Stimulated activated CD4-positive, alpha-beta T cell treated with anti-CD3 and anti-CD28 coated beads, Interleukin-4, amount 100 ng/mL, for 4 hours (primary cell): ENCODE results near the gene SECTM1.

Experiments
- DNase-seq, 2 experiments: peaks; one replicate each; pipeline ENCODE4 v3.0.0-alpha.2; 2020

The SECTM1 gene

DNA sequence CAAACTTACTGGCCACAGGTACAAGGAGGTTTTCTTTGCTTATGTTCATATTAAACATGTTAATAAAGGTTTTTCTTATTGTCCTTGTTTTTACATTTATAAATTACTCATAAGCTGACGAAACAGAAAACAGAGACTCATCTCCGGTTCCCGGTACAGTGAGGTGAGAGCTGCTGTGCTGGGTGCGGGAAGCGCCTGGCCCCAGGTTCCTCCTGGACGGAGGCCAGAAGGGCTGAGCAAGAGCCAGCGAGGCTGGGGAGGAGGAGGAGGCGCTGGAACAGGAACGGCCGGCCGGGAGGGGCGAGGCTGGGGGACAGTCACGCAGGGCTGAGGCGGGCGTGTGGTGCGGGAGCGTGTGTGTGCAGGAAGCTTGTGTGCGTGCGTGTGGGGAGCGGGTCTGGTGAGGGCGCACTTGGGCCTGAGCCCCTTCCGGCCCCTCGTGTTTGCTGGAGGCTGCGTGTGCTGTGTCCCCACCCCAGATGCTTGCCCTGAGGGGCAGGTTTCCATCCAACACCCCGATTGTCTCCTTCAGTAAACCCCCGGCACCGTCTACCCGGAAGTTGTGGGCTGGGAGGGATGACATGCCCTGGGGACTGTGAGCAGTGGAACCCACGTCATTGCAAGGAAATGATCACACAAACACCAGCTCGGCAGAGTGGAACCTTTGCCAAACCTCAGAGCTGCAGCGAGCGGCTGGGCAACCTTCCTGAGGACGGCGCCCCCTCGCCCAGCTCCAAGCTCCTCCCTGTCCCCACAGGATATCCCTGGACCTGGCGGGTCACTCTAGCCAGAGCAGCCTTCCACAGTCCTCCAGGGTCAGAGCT is 35.6 kb downstream of the SECTM1 start:
- DNase-seq, result peak; percentile 81 to 96

DNA sequence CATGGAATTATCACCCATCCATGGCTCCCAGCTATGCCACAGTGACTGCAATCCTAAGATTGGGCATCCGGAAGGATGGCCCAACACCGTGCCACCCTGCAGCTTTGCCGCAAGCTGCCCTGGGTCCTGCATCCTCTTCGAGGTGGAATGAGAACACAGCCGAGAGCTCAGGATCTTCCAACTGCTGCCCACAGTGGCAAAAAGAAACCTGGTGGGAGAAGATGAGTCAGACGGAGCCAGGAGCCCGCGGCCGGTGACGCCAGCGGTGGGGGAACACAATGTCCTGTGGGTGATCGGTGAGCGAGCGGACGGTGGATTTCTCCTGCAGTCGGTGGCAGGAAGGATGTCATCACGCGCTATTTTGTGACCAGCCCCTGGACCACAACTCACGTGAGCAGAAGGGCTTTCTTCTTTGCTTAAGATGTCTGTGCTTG is 36.3 kb downstream of the SECTM1 start:
- DNase-seq, result peak; percentile 71 to 79

DNA sequence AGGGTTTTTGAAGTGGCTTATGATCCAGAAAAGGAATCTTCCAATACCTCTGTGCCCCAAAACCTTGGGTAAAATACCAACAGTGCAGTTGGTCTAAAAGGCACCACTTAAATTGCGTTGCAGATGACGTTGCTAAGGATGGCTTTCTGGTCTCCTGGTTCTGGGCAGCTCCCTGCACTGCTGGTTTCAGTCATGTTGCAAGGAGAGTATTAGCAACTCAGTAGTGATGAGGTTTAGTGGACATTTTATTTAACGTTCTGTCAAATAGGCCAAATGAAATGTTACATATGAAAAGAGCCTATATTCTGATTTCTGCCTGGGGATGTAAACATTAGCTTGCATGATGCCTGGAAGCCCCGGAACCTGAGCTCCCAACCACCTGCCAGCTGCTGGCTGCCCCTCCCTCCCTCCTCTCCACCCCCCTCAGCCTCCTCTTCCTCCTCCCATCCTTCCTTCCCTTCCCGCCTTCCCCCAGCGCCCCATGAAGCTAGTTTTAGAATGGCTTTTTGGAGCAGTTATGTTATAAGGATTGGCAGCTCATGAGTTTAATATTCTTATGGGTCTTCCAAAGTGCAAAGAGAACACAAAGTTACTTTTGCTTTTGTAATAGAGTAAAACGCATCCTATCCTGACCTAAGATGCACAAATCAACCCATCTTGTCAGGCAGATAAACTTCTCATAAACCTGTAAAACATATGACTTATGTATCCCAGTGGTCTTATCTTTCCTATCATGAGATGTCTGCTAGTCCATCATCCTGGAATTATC is 36.9 kb downstream of the SECTM1 start:
- no peak for DNase-seq

DNA sequence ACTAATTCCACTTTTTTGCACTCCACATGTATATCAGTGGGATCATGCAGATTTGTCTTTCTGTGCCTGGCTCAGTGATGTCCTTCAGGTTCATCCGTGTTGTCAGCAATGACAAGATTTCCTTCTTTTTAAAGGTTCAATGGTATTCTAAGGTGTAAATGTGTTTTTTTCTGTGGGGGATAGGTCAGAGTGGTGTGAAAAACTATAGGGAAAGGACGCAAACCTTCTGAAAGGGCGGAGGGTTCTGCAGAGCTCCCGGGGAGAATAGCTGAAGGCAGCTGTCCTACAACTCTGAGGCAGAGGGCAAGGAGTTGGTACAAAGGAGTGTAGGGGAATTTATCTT is 38.1 kb downstream of the SECTM1 start:
- DNase-seq, result no peak

DNA sequence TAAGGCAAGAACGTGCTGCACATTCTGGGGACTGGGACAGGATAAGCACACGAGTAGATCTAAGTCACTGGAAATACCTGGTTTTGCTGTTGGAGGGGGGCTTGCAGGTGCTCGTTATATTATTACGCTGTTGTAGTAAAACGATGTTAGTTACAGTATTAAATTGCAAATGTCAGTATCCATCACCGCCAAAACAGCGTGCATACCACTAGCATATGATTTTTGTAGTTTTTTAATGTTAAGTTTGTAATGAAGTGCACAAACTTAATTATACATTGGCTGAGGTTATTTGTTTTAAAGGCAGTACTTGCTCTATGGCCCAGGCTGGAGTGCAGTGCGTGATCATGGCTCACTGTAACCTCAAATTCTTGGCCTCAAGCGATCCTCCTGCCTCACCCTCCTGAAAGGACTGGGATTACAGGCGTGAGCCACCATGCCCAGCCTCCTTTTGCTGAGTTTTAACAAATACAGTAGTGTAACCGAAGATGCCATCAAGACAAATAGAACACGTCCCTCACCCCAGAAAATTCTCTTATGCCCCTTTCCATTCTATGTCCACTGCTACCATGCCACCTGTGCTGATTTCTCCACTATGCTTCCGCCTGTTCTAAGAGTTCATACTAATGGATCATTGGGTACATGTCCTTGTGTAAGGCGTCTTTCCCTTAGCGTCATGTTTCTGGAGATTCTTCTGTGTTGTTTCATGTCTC is 39.3 kb downstream of the SECTM1 start:
- no peak for DNase-seq

DNA sequence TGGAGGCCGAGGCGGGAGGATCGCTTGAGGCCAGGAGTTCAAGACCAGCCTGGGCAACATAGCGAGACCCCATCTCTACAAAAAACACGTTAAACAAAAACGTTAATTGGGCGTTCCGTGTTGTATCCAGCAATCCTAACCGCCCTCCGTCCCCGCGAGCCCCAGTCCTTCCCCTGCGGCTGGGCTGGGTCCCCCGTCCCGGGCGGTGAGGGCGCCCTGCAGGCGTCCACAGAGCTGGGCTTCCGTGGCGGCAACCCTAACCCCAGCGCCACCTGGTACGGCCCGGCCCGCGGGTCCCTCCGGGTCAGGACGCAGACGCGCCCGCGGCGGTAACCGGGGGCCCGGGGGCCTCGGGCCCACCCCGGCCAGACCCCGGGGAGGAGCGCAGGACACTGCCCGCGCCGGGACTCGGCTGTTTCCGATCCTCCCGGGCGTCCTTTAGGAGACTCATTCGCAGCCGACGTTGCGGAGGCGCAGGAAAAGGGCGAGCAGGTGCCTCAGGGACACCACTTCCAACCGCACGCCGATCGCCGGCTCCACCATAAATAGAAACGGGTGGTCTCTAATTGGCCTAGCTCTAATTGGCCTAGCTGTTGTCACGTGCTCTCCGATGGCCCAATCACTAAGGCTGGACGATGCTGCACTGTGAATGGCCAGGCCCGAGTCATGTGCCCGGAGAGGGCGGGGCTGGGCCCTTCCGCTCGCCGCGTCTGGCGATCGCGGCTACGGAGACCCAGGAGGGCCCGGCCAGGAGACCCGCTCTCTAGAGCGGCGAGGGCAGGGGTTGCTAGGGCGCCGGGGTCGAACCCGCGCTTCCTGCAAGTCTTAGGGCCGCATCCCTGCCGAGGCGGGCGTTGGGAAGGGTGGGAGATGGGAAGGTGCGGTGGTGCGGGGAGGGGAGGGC is 41.1 kb downstream of the SECTM1 start:
- peak; percentile 86 to 94 for DNase-seq

DNA sequence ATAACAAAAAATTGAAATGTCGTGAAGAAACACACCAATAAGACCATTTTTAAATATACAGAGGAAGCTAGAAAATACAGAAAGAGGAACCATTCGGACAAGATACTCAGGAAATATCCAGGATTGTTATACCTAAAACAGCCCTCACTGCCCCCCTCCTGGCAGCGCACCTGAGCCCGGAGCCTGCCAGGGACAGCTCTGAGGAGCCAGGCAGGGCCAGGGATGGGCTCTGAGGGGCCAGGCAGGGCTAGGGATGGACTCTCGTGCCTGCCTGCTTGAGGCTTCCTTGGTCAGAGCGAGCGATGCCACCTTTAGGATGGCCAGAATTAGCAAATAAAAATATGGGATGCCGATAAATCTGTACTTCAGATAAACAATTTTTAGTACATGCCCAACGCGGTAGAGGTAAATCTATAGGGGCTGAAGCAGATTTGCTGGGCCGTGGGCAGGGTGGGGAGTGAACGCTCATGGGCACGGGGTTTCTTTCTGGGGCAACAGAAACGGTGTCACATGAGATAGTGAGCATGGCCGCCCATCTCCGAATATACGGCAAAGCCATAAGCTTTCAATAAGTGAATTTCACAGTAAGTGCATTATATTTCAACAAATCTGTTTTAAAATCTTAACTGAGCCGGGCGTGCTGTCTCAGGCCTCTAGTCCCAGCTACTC is 41.9 kb downstream of the SECTM1 start:
- no peak for DNase-seq

DNA sequence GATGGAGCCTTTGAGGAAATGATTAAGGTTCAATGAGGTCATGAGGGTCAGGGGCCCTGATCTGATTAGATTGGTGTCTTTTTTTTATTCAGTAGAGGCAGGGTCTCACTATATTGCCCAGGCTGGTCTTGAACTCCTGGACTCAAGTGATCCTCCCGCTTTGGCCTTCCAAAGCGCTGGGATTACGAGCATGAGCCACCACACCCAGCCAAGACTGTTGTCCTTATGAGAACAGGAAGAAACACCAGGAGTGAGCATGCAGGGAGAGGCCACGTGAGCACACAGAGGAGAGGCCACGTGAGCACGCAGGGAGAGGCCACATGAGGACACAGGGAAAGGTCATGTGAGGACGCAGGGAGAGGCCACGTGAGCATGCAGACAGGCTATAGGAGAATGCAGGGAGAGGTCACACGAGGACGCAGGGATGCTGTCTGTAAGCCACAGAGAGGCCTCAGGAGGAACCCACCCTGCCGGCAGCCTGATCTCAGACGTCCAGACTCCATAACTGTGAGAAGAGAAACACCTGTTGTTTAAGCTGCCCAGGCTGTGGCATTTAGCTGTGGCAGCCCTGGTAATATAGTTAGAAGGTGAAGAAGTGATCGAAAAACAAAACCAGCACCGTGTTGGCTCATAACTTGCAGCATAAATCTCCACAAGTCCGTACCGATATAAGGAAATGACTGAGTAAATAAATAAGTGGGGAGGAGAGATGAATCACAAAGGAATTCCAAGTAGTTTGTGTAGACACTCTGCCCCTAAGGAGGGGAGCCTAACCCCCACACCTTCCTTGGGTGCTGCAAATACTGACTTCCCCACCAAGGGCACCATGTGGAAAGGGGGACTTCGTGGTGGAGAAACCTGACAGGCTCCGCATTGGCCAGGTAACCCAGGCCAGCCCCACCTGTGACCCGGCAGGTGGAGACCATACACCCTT is 45.4 kb downstream of the SECTM1 start:
- DNase-seq, result no peak

DNA sequence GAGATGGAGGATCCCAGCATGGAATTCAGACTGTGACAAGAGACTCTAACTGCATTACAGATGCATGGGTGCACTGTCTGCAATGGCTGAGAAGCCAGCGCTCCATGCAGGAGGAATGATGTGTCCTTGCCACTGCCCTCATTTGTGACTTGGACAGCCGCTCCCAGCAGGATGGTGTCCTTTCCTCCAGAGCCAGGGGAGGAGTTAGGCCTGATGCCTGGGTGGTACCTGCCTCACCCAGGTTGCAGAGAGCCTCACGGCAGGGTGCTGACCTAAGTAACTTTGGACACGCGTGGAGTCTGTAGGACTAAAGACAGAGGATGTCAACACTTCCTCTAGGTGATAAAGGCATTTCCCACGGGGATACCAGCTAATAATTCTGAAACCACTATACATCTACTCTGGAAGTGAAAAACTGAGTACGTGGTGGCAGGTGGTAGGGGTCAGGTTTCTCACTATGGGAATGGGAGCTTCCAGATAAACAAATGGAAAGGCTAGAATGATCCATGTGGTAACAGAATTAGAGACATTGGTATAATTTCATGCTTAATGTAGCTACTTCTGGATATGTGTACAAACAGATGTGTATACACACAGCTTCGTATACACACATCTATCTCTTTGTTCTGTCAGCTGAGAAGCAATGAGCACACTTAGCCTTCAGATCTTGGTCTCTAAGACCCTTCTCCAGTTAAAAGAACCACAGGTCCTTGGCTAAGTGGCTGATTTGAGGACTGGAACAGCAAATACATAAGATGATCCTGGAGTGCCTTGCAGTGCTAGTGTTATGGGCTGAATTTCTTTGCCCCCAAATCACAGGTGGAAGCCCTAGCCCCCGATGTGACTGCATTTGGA is 46.3 kb downstream of the SECTM1 start:
- DNase-seq, result no peak

DNA sequence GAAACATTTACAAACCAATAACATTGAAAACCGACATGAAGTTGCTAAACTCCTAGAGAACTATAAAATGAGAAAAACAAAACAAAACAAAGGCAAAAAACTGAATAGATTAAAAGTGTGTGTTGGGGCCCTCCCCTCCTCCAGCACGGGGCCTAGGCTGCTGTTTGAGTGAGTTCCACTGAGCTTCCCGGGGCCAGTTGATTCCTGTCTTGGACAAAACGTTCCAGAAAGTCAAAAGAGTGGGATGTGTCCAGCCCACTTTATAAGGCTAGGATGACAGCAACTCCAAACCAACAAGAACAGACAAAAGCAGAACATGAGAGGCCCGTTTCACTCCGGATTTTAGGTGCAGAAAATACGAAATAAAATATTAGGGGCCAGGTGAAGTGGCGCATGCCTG is 48.4 kb downstream of the SECTM1 start:
- no peak for DNase-seq

DNA sequence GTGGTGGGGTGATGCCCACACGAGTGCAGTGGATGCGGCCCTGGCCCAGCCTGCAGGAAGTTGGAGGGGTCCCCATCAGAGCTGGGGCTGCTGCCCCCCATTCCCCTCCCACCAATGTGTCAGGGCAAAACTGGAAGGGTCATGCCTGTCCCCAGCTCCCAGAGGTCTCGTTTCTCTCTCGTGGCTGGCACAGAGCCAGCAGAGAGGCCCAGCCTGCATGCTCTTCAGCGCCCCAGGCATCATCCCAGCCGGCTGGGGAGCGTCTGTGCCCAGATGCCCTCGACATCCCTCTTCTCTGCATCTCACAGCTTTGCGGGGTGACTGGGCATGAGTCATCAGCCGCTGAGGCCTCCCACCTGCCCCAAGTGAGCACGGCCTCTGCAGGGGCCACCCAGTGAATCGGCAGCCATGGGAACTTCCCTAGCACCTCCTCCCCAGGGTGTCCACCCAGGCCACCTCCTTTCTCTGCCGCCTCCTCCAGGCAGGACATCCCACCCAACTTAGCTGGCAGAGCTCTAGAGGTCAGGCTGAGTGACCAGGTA is 50.3 kb downstream of the SECTM1 start:
- DNase-seq, result peak; percentile 37 to 48

DNA sequence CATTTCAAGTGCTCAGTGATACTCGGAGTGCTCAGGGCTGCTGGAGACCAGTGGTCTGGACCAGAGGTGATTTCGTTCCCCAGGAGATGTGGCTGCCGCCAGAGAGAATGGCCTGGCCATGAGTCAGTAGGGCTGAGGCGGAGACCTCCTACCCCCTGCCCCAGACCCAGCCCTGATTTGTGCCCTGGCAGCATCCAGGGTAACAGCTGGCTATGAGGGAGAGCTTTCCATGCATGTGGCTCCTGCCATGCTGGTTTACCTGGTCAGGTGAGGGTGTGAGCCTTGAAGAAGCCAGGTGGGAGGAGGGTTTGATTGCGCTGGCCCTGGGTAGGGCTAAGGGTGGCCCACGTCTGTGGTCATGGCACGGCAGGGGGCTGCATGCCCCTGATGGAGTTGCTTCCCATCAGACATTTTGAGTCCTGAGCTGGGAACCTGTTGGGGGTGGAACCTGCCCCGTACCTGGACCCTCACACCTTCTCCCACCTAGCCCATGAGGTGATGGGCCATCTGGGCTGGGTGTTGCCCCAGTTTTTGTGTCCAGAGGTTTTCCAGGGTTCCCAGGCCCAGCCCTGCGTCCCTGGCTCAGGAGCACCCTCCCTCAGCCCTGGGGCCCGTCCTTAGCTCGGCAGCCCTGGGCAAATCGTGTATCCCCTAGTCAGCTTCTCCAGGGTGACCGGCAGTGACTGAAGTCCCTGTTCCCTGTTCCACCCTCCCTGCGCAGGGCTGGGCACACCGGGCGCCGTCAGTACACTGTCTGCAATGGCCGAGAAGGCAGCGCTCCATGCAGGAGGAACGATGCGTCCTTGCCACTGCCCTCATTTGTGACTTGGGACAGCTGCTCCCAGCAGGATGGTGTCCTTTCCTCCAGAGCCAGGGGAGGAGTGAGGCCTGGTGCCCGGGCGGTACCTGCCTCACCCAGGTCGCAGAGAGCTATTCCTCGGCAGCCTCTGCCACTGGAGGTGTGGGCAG is 51.0 kb downstream of the SECTM1 start:
- DNase-seq, result no peak

DNA sequence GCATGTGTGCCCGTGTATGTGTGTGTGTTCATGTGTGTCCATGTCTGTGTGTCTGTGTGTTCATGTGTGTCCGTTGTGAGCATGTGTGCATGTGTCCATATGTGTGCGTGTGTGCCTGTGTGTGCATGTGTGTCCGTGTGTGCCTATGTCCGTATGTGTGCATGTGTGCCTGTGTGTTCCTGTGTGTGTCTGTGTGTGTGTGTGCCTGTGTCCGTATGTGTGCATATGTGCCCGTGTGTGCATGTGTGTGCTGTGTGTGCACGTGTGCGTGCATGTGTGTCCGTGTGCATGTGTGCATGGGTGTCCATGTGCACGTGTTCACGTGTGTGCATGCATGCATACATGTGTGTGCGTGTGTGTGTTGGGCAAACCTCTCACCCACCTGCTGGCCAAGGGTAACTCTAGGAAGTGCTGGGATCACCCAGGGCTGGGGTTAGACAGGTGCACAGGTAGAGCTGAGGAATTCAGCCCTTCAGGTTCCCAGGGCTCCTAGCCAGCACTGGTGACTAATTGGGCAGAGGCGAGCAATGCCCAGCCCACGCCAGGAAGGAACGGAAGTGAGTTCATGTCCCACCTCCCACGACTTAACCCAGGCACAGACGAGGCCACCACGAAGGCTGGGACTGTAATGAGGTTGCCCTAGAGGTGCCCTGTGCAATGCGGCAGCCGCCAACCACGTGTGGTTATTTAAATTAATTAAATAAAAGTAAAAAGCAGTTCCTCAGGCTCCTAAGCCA is 51.9 kb downstream of the SECTM1 start:
- DNase-seq, result peak; percentile 49 to 57

DNA sequence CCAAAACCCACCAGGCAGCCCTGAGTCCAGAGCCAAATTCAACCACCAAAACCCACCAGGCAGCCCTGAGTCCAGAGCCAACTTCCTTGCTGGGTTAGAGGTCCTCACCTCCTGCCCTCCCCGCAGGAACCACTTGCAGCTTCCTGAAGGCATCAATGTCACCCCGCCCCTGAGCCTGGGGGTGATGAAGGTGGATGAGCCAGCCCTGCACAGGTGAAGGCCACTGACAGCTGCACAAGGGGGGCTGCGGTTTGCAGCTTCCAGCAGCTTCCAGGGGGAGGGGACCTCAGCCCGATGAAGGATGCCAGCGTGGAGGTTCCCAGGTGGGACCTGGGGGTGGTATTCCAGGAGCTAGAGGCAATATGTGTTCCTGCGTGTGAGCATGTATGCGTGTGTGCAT is 52.5 kb downstream of the SECTM1 start:
- no peak for DNase-seq

DNA sequence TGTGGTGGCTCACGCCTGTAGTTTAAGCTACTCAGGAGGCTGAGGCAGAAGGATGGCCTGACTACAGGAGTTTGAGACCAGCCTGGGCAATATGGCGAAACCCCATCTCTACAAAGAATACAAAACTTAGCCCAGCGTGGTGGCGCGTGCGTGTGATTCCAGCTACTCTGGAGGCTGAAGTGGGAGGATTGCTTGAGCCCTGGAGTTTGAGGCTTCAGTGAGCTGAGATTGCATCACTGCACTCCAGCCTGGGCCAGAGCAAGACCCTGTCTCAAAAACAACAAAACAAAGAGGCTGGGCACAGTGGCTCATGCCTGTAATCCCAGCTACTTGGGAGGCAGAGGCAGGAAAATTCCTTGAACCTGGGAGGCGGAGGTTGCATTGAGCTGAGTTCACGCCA is 53.0 kb downstream of the SECTM1 start:
- DNase-seq, result no peak

DNA sequence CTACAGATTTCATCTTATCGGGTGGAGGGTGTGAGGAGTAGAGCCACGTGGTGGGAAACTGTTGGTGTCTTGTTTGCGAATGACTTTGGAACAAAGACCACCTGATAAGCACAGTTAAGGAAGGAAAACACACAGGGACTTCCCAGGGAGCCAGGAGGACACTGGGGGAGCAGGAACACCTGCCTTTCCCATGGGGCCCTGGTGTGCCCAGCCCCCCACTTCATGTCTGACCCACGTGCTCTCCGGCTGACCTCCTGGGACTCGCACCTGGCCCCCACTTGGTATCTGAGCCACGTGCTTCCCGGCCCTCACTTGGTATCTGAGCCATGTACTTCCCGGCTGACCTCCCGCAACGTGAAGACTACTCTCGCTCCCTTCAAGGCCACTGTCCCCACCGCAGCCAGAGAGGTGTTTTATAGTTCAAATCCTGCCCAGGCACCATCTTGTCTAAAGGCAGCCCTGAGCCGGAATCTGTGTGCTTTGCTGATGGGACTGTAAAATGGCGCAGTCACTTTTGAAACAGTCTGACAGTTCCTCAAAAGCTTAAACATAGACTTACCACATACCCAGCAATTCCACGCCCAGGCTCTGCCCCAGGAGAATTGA is 54.7 kb downstream of the SECTM1 start:
- DNase-seq, result no peak

DNA sequence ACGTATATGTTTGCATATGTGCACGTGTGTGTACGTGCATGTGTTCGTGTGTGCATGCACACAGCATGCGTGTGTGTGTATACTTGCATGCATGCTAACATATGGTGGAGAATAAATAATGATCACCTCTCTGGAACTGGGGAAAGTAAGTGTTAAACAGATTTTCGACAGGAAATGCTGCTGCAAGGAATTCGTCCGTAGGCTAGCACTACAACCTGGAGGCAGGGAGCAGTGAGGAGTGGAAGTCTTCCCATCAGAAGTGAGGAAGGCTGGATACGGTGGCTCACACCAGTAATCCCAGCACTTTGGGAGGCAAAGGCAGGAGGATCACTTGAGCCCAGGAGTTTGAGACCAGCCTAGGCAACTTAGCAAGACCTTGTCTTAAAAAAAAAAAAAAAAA is 55.3 kb downstream of the SECTM1 start:
- no peak for DNase-seq
